Activated CD4-positive, alpha-beta T cell treated with anti-CD3 and anti-CD28 coated beads, Interleukin-2, amount 50 U/mL, for 16 hours (primary cell): Measurements from ENCODE around the gene DGCR2.
"Not testable (repeated sequence)": the region's sequence is repeated elsewhere in the genome, so short reads cannot be mapped to it uniquely, and the experiment has no call there.

ENCODE experiments used
- DNase-seq: peaks from one replicate; pipeline ENCODE4 v3.0.0-alpha.2; 2020

The DGCR2 gene

GRCh38 chr22:19122143-19122751 is at the start of gene DGCR2:
Gene DGCR2 (minus strand): TSS chr22:19122412. CDS start chr22:19122206, 206 bp downstream.
- peak; percentile 97 for DNase-seq

GRCh38 chr22:19169947-19170318 is 47.7 kb upstream of the DGCR2 start:
- no peak for DNase-seq

GRCh38 chr22:19169002-19169946 is 47.1 kb upstream of the DGCR2 start:
- no peak for DNase-seq

- DNase-seq = no peak
Observed at GRCh38 chr22:19168088-19168890, 46.1 kb upstream of the DGCR2 start.

GRCh38 chr22:19167106-19167869 is 45.1 kb upstream of the DGCR2 start:
- no peak for DNase-seq

GRCh38 chr22:19166421-19166820 is 44.2 kb upstream of the DGCR2 start:
- DNase-seq = no peak

GRCh38 chr22:19164425-19164824 is 42.2 kb upstream of the DGCR2 start:
- DNase-seq = no peak

- not testable (repeated sequence) for DNase-seq
Observed at GRCh38 chr22:19158649-19159048, 36.4 kb upstream of the DGCR2 start.

- not testable (repeated sequence) for DNase-seq
Observed at GRCh38 chr22:19156109-19156508, 33.9 kb upstream of the DGCR2 start.

- DNase-seq = no peak
Observed at GRCh38 chr22:19152942-19153883, 31.0 kb upstream of the DGCR2 start.

GRCh38 chr22:19151329-19152191 is 29.3 kb upstream of the DGCR2 start:
- no peak for DNase-seq

GRCh38 chr22:19150482-19151328 is 28.5 kb upstream of the DGCR2 start:
- no peak for DNase-seq

GRCh38 chr22:19149991-19150390 is 27.8 kb upstream of the DGCR2 start, which contains the start of gene GSC2:
Gene GSC2 (minus strand): TSS chr22:19150292. CDS start chr22:19150283, 9 bp downstream.
- DNase-seq = no peak

GRCh38 chr22:19149047-19149883 is 27.1 kb upstream of the DGCR2 start:
- peak; percentile 53 for DNase-seq

- DNase-seq = no peak
Observed at GRCh38 chr22:19148417-19149046, 26.3 kb upstream of the DGCR2 start.

GRCh38 chr22:19147195-19147780 is 25.1 kb upstream of the DGCR2 start:
- no peak for DNase-seq

- no peak for DNase-seq
Observed at GRCh38 chr22:19146215-19146968, 24.2 kb upstream of the DGCR2 start.
